ENCODE data around the gene MAPKAP1. TPM values are rescaled to one million over a fixed set of nuclear protein-coding genes. Genes with fewer than 3 reads are reported as not detected.
"Not testable (repeated sequence)": the region's sequence is repeated elsewhere in the genome, so short reads cannot be mapped to it uniquely, and the experiment has no call there.

The MAPKAP1 gene
- total RNA-seq, 1 donor from 2014 or later, result 82.5 TPM

- no peak for DNase-seq
Observed at GRCh38 chr9:125600194-125600593, 106.8 kb downstream of the MAPKAP1 start.

- DNase-seq, result no peak
Observed at GRCh38 chr9:125594223-125594610, 112.8 kb downstream of the MAPKAP1 start.

- DNase-seq, result peak; percentile 51
Observed at GRCh38 chr9:125593581-125594222, 113.3 kb downstream of the MAPKAP1 start.

- no peak for DNase-seq
Observed at GRCh38 chr9:125591888-125592287, 115.1 kb downstream of the MAPKAP1 start.

GRCh38 chr9:125591245-125591644 lies 115.8 kb downstream of the MAPKAP1 start:
- DNase-seq, result no peak

- DNase-seq, result no peak
Observed at GRCh38 chr9:125589287-125589686, 117.7 kb downstream of the MAPKAP1 start.

GRCh38 chr9:125587819-125588460 lies 119.1 kb downstream of the MAPKAP1 start:
- no peak for DNase-seq

- no peak for DNase-seq
Observed at GRCh38 chr9:125586172-125586511, 120.9 kb downstream of the MAPKAP1 start.

GRCh38 chr9:125585503-125586171 lies 121.4 kb downstream of the MAPKAP1 start:
- no peak for DNase-seq

GRCh38 chr9:125580701-125581286 lies 126.2 kb downstream of the MAPKAP1 start:
- DNase-seq, result no peak

- no peak for DNase-seq
Observed at GRCh38 chr9:125579030-125579932, 127.7 kb downstream of the MAPKAP1 start.

GRCh38 chr9:125574126-125574877 lies 132.7 kb downstream of the MAPKAP1 start:
- DNase-seq, result no peak

GRCh38 chr9:125572461-125572860 lies 134.5 kb downstream of the MAPKAP1 start:
- DNase-seq, result not testable (repeated sequence)

- DNase-seq, result not testable (repeated sequence)
Observed at GRCh38 chr9:125571824-125572223, 135.2 kb downstream of the MAPKAP1 start.

- no peak for DNase-seq
Observed at GRCh38 chr9:125570246-125570645, 136.8 kb downstream of the MAPKAP1 start.

- DNase-seq, result no peak
Observed at GRCh38 chr9:125568621-125569020, 138.4 kb downstream of the MAPKAP1 start.

- DNase-seq, result not testable (repeated sequence)
Observed at GRCh38 chr9:125566051-125566450, 141.0 kb downstream of the MAPKAP1 start.

- DNase-seq, result no peak
Observed at GRCh38 chr9:125565126-125565525, 141.9 kb downstream of the MAPKAP1 start.

- DNase-seq, result peak; percentile 18
Observed at GRCh38 chr9:125564631-125565030, 142.4 kb downstream of the MAPKAP1 start.

- no peak for DNase-seq
Observed at GRCh38 chr9:125561509-125562148, 145.4 kb downstream of the MAPKAP1 start.

GRCh38 chr9:125559894-125560293 lies 147.1 kb downstream of the MAPKAP1 start:
- DNase-seq, result no peak
